Breast epithelium (tissue), 4 donors: ENCODE measurements around the gene MGAT4B. TPM values are rescaled to one million over a fixed set of nuclear protein-coding genes. Genes with fewer than 3 reads are reported as not detected.
A peak's percentile ranks its signal among the peaks of the same experiment; 100 is the strongest.

Experiments used
- DNase-seq, 2 donors: peaks; one replicate each; pipeline ENCODE4 v3.0.0-alpha.2; 2019; ENCODE audit warnings: low spot score in 2 of 2
- H3K27ac ChIP-seq, 2 donors: fragments of 200-600 bp; sonication (generic) in 1 of 2; one replicate each; pipeline ENCODE4 v1.5.1; 2016 to 2019; ENCODE audit warnings: mild to moderate bottlenecking in 1 of 2
- H3K27me3 ChIP-seq, 2 donors: fragments of 200-600 bp; sonication (generic) in 1 of 2; one replicate each; pipeline versions ENCODE4 v1.5.1 to v1.6.0; 2017 to 2019; ENCODE audit warnings: control low read depth in 1 of 2, mild to moderate bottlenecking in 1 of 2
- H3K36me3 ChIP-seq: fragments of 200-600 bp; one replicate; pipeline ENCODE4 v1.5.1; 2019
- H3K4me1 ChIP-seq, 2 donors: fragments of 200-600 bp; sonication (generic); one replicate each; pipeline ENCODE4 v1.5.1; 2016 to 2019; ENCODE audit warnings: control low read depth in 1 of 2
- H3K4me3 ChIP-seq, 3 donors: fragments of 200-600 bp; sonication (generic); 1 replicate in 2 of 3; 2 replicates in 1 of 3; pipeline ENCODE4 v1.5.1; 2016 to 2019; ENCODE audit warnings: mild to moderate bottlenecking in 3 of 3, moderate library complexity in 2 of 3
- H3K9me3 ChIP-seq, 2 donors: fragments of 200-600 bp; sonication (generic) in 1 of 2; one replicate each; pipeline ENCODE4 v1.5.1; 2016 to 2019; ENCODE audit warnings: control low read depth in 1 of 2
- CTCF ChIP-seq, 3 donors: fragments of 450-650 bp; IDR thresholded peaks; one replicate each; pipeline ENCODE4 v1.5.1; 2016 to 2017; ENCODE audit warnings: antibody characterized with exemption in 3 of 3, mild to moderate bottlenecking in 3 of 3, moderate library complexity in 3 of 3
- POLR2A ChIP-seq: fragments of 450-650 bp; IDR thresholded peaks from one replicate; pipeline ENCODE4 v1.6.1; 2016; ENCODE audit warnings: antibody characterized with exemption, mild to moderate bottlenecking, moderate library complexity
- POLR2AphosphoS5 ChIP-seq, 3 donors: sonication (generic); formaldehyde crosslinking; IDR thresholded peaks; one replicate each; pipeline ENCODE4 v1.6.1; 2017; ENCODE audit warnings: antibody characterized with exemption in 3 of 3
- intact Hi-C: fragments of 100-400 bp; cut with DNase I; formaldehyde crosslinking; loops from one replicate; pipeline ENCODE4 v1.15.1; 2023; ENCODE audit warnings: low total_unique reads
- total RNA-seq, 3 donors: library from RNA; depleted of rRNA; stranded (reverse); fragments of >200 nt; gene quantifications; one replicate each; pipeline ENCODE4 v1.1.0, GENCODE V29; 2016

MGAT4B gene
- total RNA-seq, 3 donors from 2014 or later, result 43.0 to 73.7 (median 54.6) TPM

- intact Hi-C loops, result no loop called here
- Histone ChIP-seq H3K27me3 (no peaks in the 10 kb centered on the region), H3K27ac (peak overlapping the region in 1 of 2 donors; percentile 25), H3K36me3 (peaks cover 10% of the 10 kb centered on the region), H3K4me1 (peaks cover 3 to 29% of the 10 kb centered on the region in 2 donors), H3K4me3 (no peak overlapping the region), H3K9me3 (no peaks in the 10 kb centered on the region)
- no peak for DNase-seq
- TF ChIP-seq POLR2A, result no peak
- TF ChIP-seq POLR2AphosphoS5 (IDR thresholded peaks at IDR 0.05), result no peak
- TF ChIP-seq CTCF (IDR thresholded peaks at IDR 0.05), result no peak
Observed at GRCh38 chr5:179798144-179798770, 8.4 kb downstream of the MGAT4B start.

GRCh38 chr5:179797741-179798140 is 8.9 kb downstream of the MGAT4B start:
- Histone ChIP-seq H3K36me3 (peaks cover 10% of the 10 kb centered on the region), H3K27me3 (no peaks in the 10 kb centered on the region), H3K4me1 (peaks cover 3 to 23% of the 10 kb centered on the region in 2 donors), H3K4me3 (no peak overlapping the region), H3K9me3 (no peaks in the 10 kb centered on the region), H3K27ac (peak overlapping the region in 1 of 2 donors; percentile 25)
- no peak for DNase-seq
- TF ChIP-seq POLR2AphosphoS5 (IDR thresholded peaks at IDR 0.05) (no peak), POLR2A (no peak), CTCF (IDR thresholded peaks at IDR 0.05) (no peak)
- intact Hi-C loops, result no loop called here

GRCh38 chr5:179796877-179797608 is 9.6 kb downstream of the MGAT4B start:
- intact Hi-C loops, result no loop called here
- H3K9me3 ChIP-seq, result no peaks in the 10 kb centered on the region
- peaks cover 3 to 17% of the 10 kb centered on the region in 2 donors for H3K4me1 ChIP-seq
- H3K36me3 ChIP-seq, result peaks cover 10% of the 10 kb centered on the region
- peak overlapping the region; percentile 58 to 90 (median 71) for H3K4me3 ChIP-seq
- H3K27me3 ChIP-seq, result no peaks in the 10 kb centered on the region
- TF ChIP-seq POLR2AphosphoS5 (IDR thresholded peaks at IDR 0.05) (no peak), POLR2A (no peak), CTCF (IDR thresholded peaks at IDR 0.05) (no peak)
- no peak for DNase-seq
- H3K27ac ChIP-seq, result peak overlapping the region; percentile 90 to 94

GRCh38 chr5:179795863-179796833 is 10.5 kb downstream of the MGAT4B start:
- Histone ChIP-seq H3K4me1 (peaks cover 3 to 17% of the 10 kb centered on the region in 2 donors), H3K4me3 (peak overlapping the region; percentile 58 to 90 (median 71)), H3K9me3 (no peaks in the 10 kb centered on the region), H3K36me3 (peaks cover 10% of the 10 kb centered on the region), H3K27me3 (no peaks in the 10 kb centered on the region), H3K27ac (peak overlapping the region; percentile 90 to 94)
- intact Hi-C loops, result no loop called here
- peak; percentile 76 for DNase-seq
- TF ChIP-seq CTCF (IDR thresholded peaks at IDR 0.05), result peak in 2 of 3 donors; percentile 15 to 75
- TF ChIP-seq POLR2A, result no peak
- TF ChIP-seq POLR2AphosphoS5 (IDR thresholded peaks at IDR 0.05), result peak in 2 of 3 donors; percentile 14 to 33
